ENCODE measurements around the gene SCD.

Gene SCD

GRCh38 chr10:100311298-100311697 is 35.7 kb upstream of the SCD start:
- ATAC-seq, result no peak
- no peak for TF ChIP-seq CSDC2 (CRISPR knock-in tag; IDR thresholded peaks at IDR 0.05)
- no peak for TF ChIP-seq BACH2 (CRISPR knock-in tag; IDR thresholded peaks at IDR 0.05; ENCODE audit: borderline replicate concordance)
- no peak for TF ChIP-seq TSHZ2 (CRISPR knock-in tag; IDR thresholded peaks at IDR 0.05)
- no peak for TF ChIP-seq RARB (CRISPR knock-in tag; IDR thresholded peaks at IDR 0.05)
- no peak for TF ChIP-seq ISL1 (CRISPR knock-in tag; IDR thresholded peaks at IDR 0.05)
- no peak for TF ChIP-seq PPARA (CRISPR knock-in tag; IDR thresholded peaks at IDR 0.05; ENCODE audit: borderline replicate concordance)
- no peak for TF ChIP-seq ZC3H10 (CRISPR knock-in tag; IDR thresholded peaks at IDR 0.05)
- TF ChIP-seq PATZ1 (CRISPR knock-in tag; IDR thresholded peaks at IDR 0.05; ENCODE audit: borderline replicate concordance), result no peak
- no peak for TF ChIP-seq TCF4 (CRISPR knock-in tag; IDR thresholded peaks at IDR 0.05; ENCODE audit: borderline replicate concordance)

- TF ChIP-seq ISL1 (CRISPR knock-in tag; IDR thresholded peaks at IDR 0.05) (no peak), CSRNP3 (CRISPR knock-in tag; IDR thresholded peaks at IDR 0.05) (no peak), BACH2 (CRISPR knock-in tag; IDR thresholded peaks at IDR 0.05; ENCODE audit: borderline replicate concordance) (no peak), GLIS3 (CRISPR knock-in tag; IDR thresholded peaks at IDR 0.05) (no peak), PPARA (CRISPR knock-in tag; IDR thresholded peaks at IDR 0.05; ENCODE audit: borderline replicate concordance) (no peak), TOX (CRISPR knock-in tag; IDR thresholded peaks at IDR 0.05; ENCODE audit: borderline replicate concordance) (no peak), OSR1 (CRISPR knock-in tag; IDR thresholded peaks at IDR 0.05) (no peak), ESRRG (CRISPR knock-in tag; IDR thresholded peaks at IDR 0.05) (no peak), ZNF8 (CRISPR knock-in tag; IDR thresholded peaks at IDR 0.05) (no peak), CSDC2 (CRISPR knock-in tag; IDR thresholded peaks at IDR 0.05) (no peak), PATZ1 (CRISPR knock-in tag; IDR thresholded peaks at IDR 0.05; ENCODE audit: borderline replicate concordance) (no peak)
- ATAC-seq, result no peak
These were observed 31.4 kb upstream of the SCD start for GRCh38 chr10:100315615-100316014.

- ATAC-seq, result no peak
- no peak for TF ChIP-seq ESRRG (CRISPR knock-in tag; IDR thresholded peaks at IDR 0.05)
- no peak for TF ChIP-seq ZNF565 (CRISPR knock-in tag; conservative IDR thresholded peaks at IDR 0.05; ENCODE audit: low read depth)
- TF ChIP-seq CREB5 (CRISPR knock-in tag; IDR thresholded peaks at IDR 0.05; ENCODE audit: low read depth), result no peak
- TF ChIP-seq ZFP30 (CRISPR knock-in tag; IDR thresholded peaks at IDR 0.05), result no peak
These were observed 28.8 kb upstream of the SCD start for GRCh38 chr10:100318207-100318606.

- ATAC-seq, result no peak
- TF ChIP-seq TSHZ2 (CRISPR knock-in tag; IDR thresholded peaks at IDR 0.05), result no peak
- no peak for TF ChIP-seq CSDC2 (CRISPR knock-in tag; IDR thresholded peaks at IDR 0.05)
- no peak for TF ChIP-seq PATZ1 (CRISPR knock-in tag; IDR thresholded peaks at IDR 0.05; ENCODE audit: borderline replicate concordance)
- TF ChIP-seq ZNF70 (CRISPR knock-in tag; IDR thresholded peaks at IDR 0.05), result no peak
- TF ChIP-seq ZFP30 (CRISPR knock-in tag; IDR thresholded peaks at IDR 0.05), result no peak
These were observed 27.2 kb upstream of the SCD start for GRCh38 chr10:100319707-100320402.

Measured in SK-N-SH treated with all-trans-retinoic acid at 6 μM for 48 hours (cell line).